Mammary epithelial cell (primary cell): ENCODE results near the gene ATG2A.

Experiments
- CTCF ChIP-seq, 2 donors: IDR thresholded peaks in 1 of 2; conservative IDR thresholded peaks in 1 of 2; 2 replicates each; pipeline ENCODE4 v1.5.1; 2011 to 2012; ENCODE audit warnings: inconsistent platforms in 2 of 2, low read length in 2 of 2, mild to moderate bottlenecking in 2 of 2, control low read depth in 1 of 2, low read depth in 1 of 2; ENCODE audit not compliant: insufficient read depth in 1 of 2; ENCODE audit errors: extremely low read depth in 1 of 2
- EZH2 ChIP-seq: IDR thresholded peaks from 2 replicates; pipeline ENCODE4 v1.6.1; 2012; ENCODE audit warnings: low read length, inconsistent platforms, borderline replicate concordance

- TF ChIP-seq CTCF (conservative IDR thresholded peaks at IDR 0.05 in 1 of 2, IDR thresholded peaks at IDR 0.05 in 1 of 2; ENCODE audit: extremely low read depth in 1 of 2, insufficient read depth in 1 of 2, low read depth in 1 of 2, low read length in 2 of 2) (no peak), EZH2 (no peak)
Observed at GRCh38 chr11:64932324-64932723, 15.3 kb upstream of the ATG2A start.
